Loucy (cell line): ENCODE data around the gene JAM3.
A peak's percentile ranks its signal among the peaks of the same experiment; 100 is the strongest.

Source experiments
- H2AFZ ChIP-seq: fragments of 200-600 bp; sonication (generic); 2 replicates; pipeline ENCODE4 v1.6.0; 2016; ENCODE audit warnings: antibody characterized with exemption, mild to moderate bottlenecking, low read length, moderate library complexity
- H3F3A ChIP-seq: fragments of 200-600 bp; 2 replicates; pipeline ENCODE4 v1.6.0; 2016; ENCODE audit warnings: antibody characterized with exemption, low read depth, mild to moderate bottlenecking
- H3K27me3 ChIP-seq: fragments of 200-600 bp; sonication (generic); 2 replicates; pipeline ENCODE4 v1.6.1; 2014; ENCODE audit warnings: low read length, mild to moderate bottlenecking; ENCODE audit not compliant: insufficient read depth, poor library complexity, severe bottlenecking
- H3K36me3 ChIP-seq: fragments of 200-600 bp; sonication (generic); 2 replicates; pipeline ENCODE4 v1.6.1; 2016; ENCODE audit warnings: low read length; ENCODE audit not compliant: insufficient read depth
- H3K4me1 ChIP-seq: fragments of 200-600 bp; sonication (generic); 2 replicates; pipeline ENCODE4 v1.5.1; 2014; ENCODE audit warnings: low read length, mild to moderate bottlenecking; ENCODE audit not compliant: insufficient read depth, poor library complexity, severe bottlenecking
- H3K4me2 ChIP-seq: fragments of 200-600 bp; sonication (generic); 2 replicates; pipeline ENCODE4 v1.6.0; 2014; ENCODE audit warnings: antibody characterized with exemption, low read length, low read depth, mild to moderate bottlenecking; ENCODE audit not compliant: poor library complexity, severe bottlenecking
- H3K4me3 ChIP-seq: fragments of 200-600 bp; sonication (generic); 2 replicates; pipeline ENCODE4 v1.5.1; 2014; ENCODE audit warnings: low read length, mild to moderate bottlenecking, mixed read lengths; ENCODE audit not compliant: poor library complexity, severe bottlenecking
- H3K79me2 ChIP-seq: fragments of 200-600 bp; sonication (generic); 2 replicates; pipeline ENCODE4 v1.6.1; 2014; ENCODE audit warnings: low read length; ENCODE audit not compliant: insufficient read depth
- H3K9ac ChIP-seq: fragments of 200-600 bp; sonication (generic); 2 replicates; pipeline ENCODE4 v1.6.0; 2014; ENCODE audit warnings: mild to moderate bottlenecking, low read depth, low read length, moderate library complexity; ENCODE audit not compliant: poor library complexity, severe bottlenecking
- H3K9me2 ChIP-seq: fragments of 200-600 bp; sonication (generic); replicated peaks from 2 replicates; pipeline ENCODE4 v1.6.1; 2016; ENCODE audit warnings: low read depth, low read length, mixed read lengths
- H3K9me3 ChIP-seq: fragments of 200-600 bp; sonication (generic); 2 replicates; pipeline ENCODE4 v1.6.1; 2014; ENCODE audit warnings: mild to moderate bottlenecking, antibody characterized with exemption, low read length, low read depth; ENCODE audit not compliant: insufficient read depth
- H4K20me1 ChIP-seq: fragments of 200-600 bp; sonication (generic); 2 replicates; pipeline ENCODE4 v1.6.0; 2014; ENCODE audit warnings: antibody characterized with exemption, low read length, mild to moderate bottlenecking; ENCODE audit not compliant: insufficient read depth, poor library complexity, severe bottlenecking
- CTCF ChIP-seq: fragments of 200-600 bp; sonication (generic); conservative IDR thresholded peaks from 2 replicates; pipeline ENCODE4 v1.5.1; 2014; ENCODE audit warnings: mild to moderate bottlenecking, antibody characterized with exemption, low read length
- EZH2phosphoT487 ChIP-seq: fragments of 200-600 bp; IDR thresholded peaks from 2 replicates; pipeline ENCODE4 v1.6.1; 2018; ENCODE audit warnings: antibody characterized with exemption, mild to moderate bottlenecking, moderate library complexity, borderline replicate concordance

The JAM3 gene

DNA sequence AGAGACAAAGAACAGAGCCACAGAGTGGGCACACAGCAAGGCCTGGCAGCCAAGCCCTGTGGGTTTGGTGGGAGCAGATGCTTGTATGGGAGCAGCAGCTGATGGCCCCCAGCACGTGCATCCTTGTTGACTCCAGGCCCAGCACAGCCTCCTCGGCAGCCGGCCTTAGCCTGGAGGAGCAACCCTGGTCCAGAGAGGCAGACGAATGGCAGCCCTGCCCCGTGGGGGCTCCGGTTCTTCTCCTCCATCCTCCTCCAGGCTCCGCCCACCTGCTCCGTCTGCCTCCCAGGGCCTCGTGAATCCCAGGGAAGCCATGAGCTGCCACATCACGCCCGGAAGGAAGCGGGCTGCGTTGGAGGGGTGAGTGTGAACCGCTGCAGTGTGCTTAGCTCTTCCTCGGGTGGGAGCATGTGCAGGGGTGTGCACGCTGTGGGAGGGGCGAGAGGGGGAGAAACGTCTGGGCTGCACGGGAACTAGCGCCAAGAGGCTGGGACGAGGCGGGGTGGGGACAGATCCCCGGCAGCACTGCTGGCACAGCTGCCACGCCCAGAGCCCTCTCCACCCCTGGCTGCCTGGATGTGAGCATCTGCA lies 36.3 kb upstream of the JAM3 start:
- no peaks in the 10 kb centered on the region for H3K9me2 ChIP-seq
- H3K27me3 ChIP-seq, result no peaks in the 10 kb centered on the region
- no peaks in the 10 kb centered on the region for H4K20me1 ChIP-seq
- H3K9me3 ChIP-seq, result no peaks in the 10 kb centered on the region
- no peak overlapping the region for H2AFZ ChIP-seq
- no peaks in the 10 kb centered on the region for H3K36me3 ChIP-seq
- TF ChIP-seq CTCF (no peak), EZH2phosphoT487 (no peak)
- no peaks in the 10 kb centered on the region for H3K79me2 ChIP-seq
- H3K4me2 ChIP-seq, result no peak overlapping the region
- H3K9ac ChIP-seq, result no peak overlapping the region
- H3K4me1 ChIP-seq, result peaks cover 27% of the 10 kb centered on the region
- no peaks in the 10 kb centered on the region for H3F3A ChIP-seq
- no peak overlapping the region for H3K4me3 ChIP-seq

DNA sequence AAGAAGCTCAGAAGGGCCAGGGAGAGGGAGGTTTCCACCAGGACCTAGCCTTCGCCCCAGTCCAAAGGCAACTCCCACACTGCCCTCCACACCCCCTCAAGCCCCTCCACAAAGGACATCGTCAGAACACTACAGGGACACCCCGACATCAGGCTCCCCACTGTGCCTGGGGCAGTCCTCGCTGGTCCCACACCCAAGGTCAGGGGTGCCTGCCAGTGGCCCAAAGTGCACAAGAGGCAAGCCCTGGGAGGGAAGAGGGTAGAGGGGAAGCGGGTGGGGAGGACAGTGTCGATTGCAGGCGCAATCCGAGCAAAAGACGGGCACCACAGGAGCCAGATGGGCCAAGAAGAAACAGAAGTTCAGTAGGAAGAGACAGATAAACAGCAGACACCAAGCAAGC lies 35.6 kb upstream of the JAM3 start:
- no peaks in the 10 kb centered on the region for H3K27me3 ChIP-seq

GRCh38 chr11:134033696-134034491 lies 35.0 kb upstream of the JAM3 start:
- H3K4me1 ChIP-seq, result peaks cover 34% of the 10 kb centered on the region
- H3K9me2 ChIP-seq, result no peaks in the 10 kb centered on the region
- peak overlapping the region; percentile 63; the same call in 1 of the 2 replicates for H2AFZ ChIP-seq
- no peaks in the 10 kb centered on the region for H3K36me3 ChIP-seq
- H3K9ac ChIP-seq, result peak overlapping the region; percentile 54
- no peaks in the 10 kb centered on the region for H3F3A ChIP-seq
- H3K4me2 ChIP-seq, result peak overlapping the region; percentile 74
- H3K4me3 ChIP-seq, result peak overlapping the region; percentile 51
- H3K27me3 ChIP-seq, result no peaks in the 10 kb centered on the region
- H4K20me1 ChIP-seq, result no peaks in the 10 kb centered on the region
- TF ChIP-seq CTCF, result no peak
- TF ChIP-seq EZH2phosphoT487, result no peak
- no peaks in the 10 kb centered on the region for H3K9me3 ChIP-seq
- H3K79me2 ChIP-seq, result no peaks in the 10 kb centered on the region

More for the DNA sequence above, 35.6 kb upstream of the JAM3 start:
- Histone ChIP-seq H3K36me3 (no peaks in the 10 kb centered on the region), H4K20me1 (no peaks in the 10 kb centered on the region), H3K4me1 (peaks cover 34% of the 10 kb centered on the region), H2AFZ (peak overlapping the region; percentile 63; the same call in 1 of the 2 replicates), H3K9me3 (no peaks in the 10 kb centered on the region), H3K4me2 (peak overlapping the region; percentile 74), H3K79me2 (no peaks in the 10 kb centered on the region), H3K9me2 (no peaks in the 10 kb centered on the region), H3K9ac (no peak overlapping the region), H3F3A (no peaks in the 10 kb centered on the region), H3K4me3 (peak overlapping the region; percentile 51)
- no peak for TF ChIP-seq CTCF
- TF ChIP-seq EZH2phosphoT487, result no peak
